ENCODE results near the gene JARID2. TPM values are rescaled to one million over a fixed set of nuclear protein-coding genes. Genes with fewer than 3 reads are reported as not detected.

The JARID2 gene
- total and polyA plus RNA-seq, 7 donors, result 1.1 to 16.1 (median 4.9) TPM

GRCh38 chr6:15239616-15240364, 6.1 kb upstream of the JARID2 start:
- no peaks in the 10 kb centered on the region for H3K27me3 ChIP-seq (ENCODE audit: insufficient read depth in 3 of 3, low read length in 2 of 3)
- intact Hi-C loops (cut with DNase I), result loop anchor here in 1 of 2 donors (10.0 kb wide), 2 partner anchors 355 to 1025 kb away; no protein-coding TSS in a partner anchor
- no peak for TF ChIP-seq CTCF (IDR thresholded peaks at IDR 0.05)
- peak in 1 of 4 donors; percentile 16 for ATAC-seq
- no peaks in the 10 kb centered on the region for H3K36me3 ChIP-seq (ENCODE audit: insufficient read depth in 1 of 2, low read depth in 1 of 2)
- WGBS, 3 donors, result 16 to 22% (median 20%) methylated on average over 5 of the region's 5 CpGs
- H3K9me3 ChIP-seq, result no peaks in the 10 kb centered on the region
- peaks cover 14% of the 10 kb centered on the region for H3K4me1 ChIP-seq
- H3K27ac ChIP-seq, result no peak overlapping the region
- no peak overlapping the region for H3K4me3 ChIP-seq
- no peak for DNase-seq

- Histone ChIP-seq H3K27me3 (ENCODE audit: insufficient read depth in 3 of 3, low read length in 2 of 3) (no peaks in the 10 kb centered on the region), H3K4me1 (peaks cover 14% of the 10 kb centered on the region), H3K27ac (no peak overlapping the region), H3K9me3 (no peaks in the 10 kb centered on the region), H3K36me3 (ENCODE audit: insufficient read depth in 1 of 2, low read depth in 1 of 2) (no peaks in the 10 kb centered on the region), H3K4me3 (no peak overlapping the region)
- intact Hi-C loops (cut with DNase I), result loop anchor here in 1 of 2 donors (10.0 kb wide), 2 partner anchors 358 to 1028 kb away; no protein-coding TSS in a partner anchor
- WGBS, 3 donors, result 79 to 89% (median 82%) methylated on average over 2 of the region's 2 CpGs
- TF ChIP-seq CTCF (IDR thresholded peaks at IDR 0.05), result no peak
- no peak for ATAC-seq
- DNase-seq, result no peak
Observed at GRCh38 chr6:15242503-15242902, 3.4 kb upstream of the JARID2 start.

- no peak for TF ChIP-seq CTCF (IDR thresholded peaks at IDR 0.05)
- intact Hi-C loops (cut with DNase I), result loop anchor here in 1 of 2 donors (10.0 kb wide), 2 partner anchors 358 to 1028 kb away; no protein-coding TSS in a partner anchor
Observed at GRCh38 chr6:15242937-15243614, 2.8 kb upstream of the JARID2 start.

GRCh38 chr6:15243910-15244619, 1.8 kb upstream of the JARID2 start:
- WGBS, 3 donors, result 54 to 69% (median 58%) methylated on average over 27 of the region's 27 CpGs
- intact Hi-C loops (cut with DNase I), result loop anchor here (2.0 to 10.0 kb wide), 4 partner anchors 181 to 1029 kb away; no protein-coding TSS in a partner anchor
- H3K27ac ChIP-seq, result peak overlapping the region; percentile 98
- H3K36me3 ChIP-seq (ENCODE audit: insufficient read depth in 1 of 2, low read depth in 1 of 2), result no peaks in the 10 kb centered on the region
- peaks cover 14% of the 10 kb centered on the region for H3K4me1 ChIP-seq
- H3K9me3 ChIP-seq, result no peaks in the 10 kb centered on the region
- H3K27me3 ChIP-seq (ENCODE audit: insufficient read depth in 3 of 3, low read length in 2 of 3), result no peaks in the 10 kb centered on the region
- ATAC-seq (no peak), DNase-seq (peak in 1 of 2 donors; percentile 53)
- TF ChIP-seq CTCF (IDR thresholded peaks at IDR 0.05), result no peak
- peak overlapping the region; percentile 88 for H3K4me3 ChIP-seq

More at GRCh38 chr6:15242937-15243614, 2.8 kb upstream of the JARID2 start:
- Histone ChIP-seq H3K36me3 (ENCODE audit: insufficient read depth in 1 of 2, low read depth in 1 of 2) (no peaks in the 10 kb centered on the region), H3K4me3 (no peak overlapping the region), H3K27ac (no peak overlapping the region), H3K4me1 (peaks cover 14% of the 10 kb centered on the region), H3K9me3 (no peaks in the 10 kb centered on the region), H3K27me3 (ENCODE audit: insufficient read depth in 3 of 3, low read length in 2 of 3) (no peaks in the 10 kb centered on the region)
- DNase-seq (no peak), ATAC-seq (no peak)
- WGBS, 3 donors, result 78 to 96% (median 85%) methylated on average over 1 of the region's 1 CpG
